K562 (cell line): Measurements from ENCODE around the gene PPP1R9B. TPM values are rescaled to one million over a fixed set of nuclear protein-coding genes. Genes with fewer than 3 reads are reported as not detected.

Source experiments
- ATAC-seq: fragments of 200-7000 bp; cut with Tn5 transposase; 3 replicates; pipeline ENCODE4 v1.9.1; 2020; ENCODE audit warnings: moderate library complexity
- BruUV-seq: library from RNA; stranded (reverse); fragments of 400-500 nt; replicated peaks from 2 replicates; lab custom pipeline; 2021; lab: Mats Ljungman, UMichigan
- CTCF ChIA-PET: fragments of 300-600 bp; formaldehyde crosslinking; extraction: SDS; loops from one replicate; lab custom pipeline; 2021; ENCODE audit warnings: low intra/inter-chr PET ratio; lab: Yijun Ruan, JAX
- POLR2A ChIA-PET: fragments of 300-600, 350-650 bp; sonication (Branson Sonifier 250); formaldehyde crosslinking; extraction: SDS; loops from one replicate; lab custom pipeline; 2021; ENCODE audit warnings: antibody characterized with exemption, inconsistent platforms; lab: Yijun Ruan, JAX
- DNase-seq, 4 experiments: peaks; one replicate each; pipeline versions ENCODE4 v3.0.0 to v3.0.0-alpha.2; 2011 to 2018; ENCODE audit warnings: low spot score in 3 of 4, mixed read lengths in 3 of 4; ENCODE audit errors: extremely low read depth in 1 of 4
- FAIRE-seq: peaks from 2 replicates; lab custom pipeline; 2011; peaks lifted over from hg19 to GRCh38; lab: Jason Lieb, UNC
- H2AFZ ChIP-seq: 2 replicates; pipeline ENCODE4 v1.6.0; 2011; ENCODE audit warnings: low read depth, low read length, control low read depth, inconsistent platforms
- H3K27ac ChIP-seq: fragments of 200-600 bp; 3 replicates; pipeline ENCODE4 v1.8.0; 2011; ENCODE audit warnings: low read depth, mild to moderate bottlenecking, control low read depth, inconsistent platforms, low read length, moderate library complexity, mixed read lengths; ENCODE audit errors: extremely low read depth
- H3K27me3 ChIP-seq, 2 experiments: fragments of 300-600 bp in 1 of 2; 2 replicates in 1 of 2; 3 replicates in 1 of 2; pipeline versions ENCODE4 v1.6.0 to v1.8.0; 2011; ENCODE audit warnings: inconsistent platforms in 2 of 2, low read length in 2 of 2, mild to moderate bottlenecking in 1 of 2, mixed read lengths in 1 of 2, moderate library complexity in 1 of 2; ENCODE audit not compliant: control insufficient read depth in 2 of 2, insufficient read depth in 2 of 2
- H3K36me3 ChIP-seq: fragments of 300-600 bp; 3 replicates; pipeline ENCODE4 v1.8.0; 2011; ENCODE audit warnings: mild to moderate bottlenecking, low read length, inconsistent platforms; ENCODE audit not compliant: control insufficient read depth, insufficient read depth
- H3K4me1 ChIP-seq, 2 experiments: fragments of 200-600 bp in 1 of 2; replicated peaks in 1 of 2; 2 replicates in 1 of 2; 3 replicates in 1 of 2; pipeline versions ENCODE4 v1.5.1 to v1.8.0; 2011; ENCODE audit warnings: inconsistent platforms in 2 of 2, low read length in 2 of 2, mild to moderate bottlenecking in 1 of 2, mixed read lengths in 1 of 2, moderate library complexity in 1 of 2; ENCODE audit not compliant: control insufficient read depth in 2 of 2, insufficient read depth in 2 of 2
- H3K4me2 ChIP-seq: 2 replicates; pipeline ENCODE4 v1.6.1; 2011; ENCODE audit warnings: low read length, control low read depth, inconsistent platforms, mixed read lengths; ENCODE audit not compliant: insufficient read depth
- H3K4me3 ChIP-seq: fragments of 200-600 bp; sonication (generic), shearing (Covaris generic); 2 replicates; pipeline ENCODE4 v1.5.1; 2016; ENCODE audit warnings: control low read depth, inconsistent platforms
- H3K79me2 ChIP-seq: fragments of 200-600 bp; 3 replicates; pipeline ENCODE4 v1.8.0; 2011; ENCODE audit warnings: low read length, inconsistent platforms; ENCODE audit not compliant: control insufficient read depth, insufficient read depth
- H3K9ac ChIP-seq, 2 experiments: 2 replicates each; pipeline versions ENCODE4 v1.6.0 to v1.6.1; 2011; ENCODE audit warnings: low read depth in 2 of 2, low read length in 2 of 2, control low read depth in 1 of 2, inconsistent platforms in 1 of 2, mild to moderate bottlenecking in 1 of 2, mixed read lengths in 1 of 2; ENCODE audit not compliant: insufficient read depth in 1 of 2
- H3K9me1 ChIP-seq: one replicate; pipeline ENCODE4 v1.6.0; 2011; ENCODE audit warnings: inconsistent platforms, mild to moderate bottlenecking, low read length, moderate library complexity; ENCODE audit not compliant: control insufficient read depth, insufficient read depth
- H3K9me3 ChIP-seq: replicated peaks from 2 replicates; pipeline ENCODE4 v1.5.1; 2011; ENCODE audit warnings: low read depth, low read length, inconsistent platforms; ENCODE audit not compliant: control insufficient read depth, insufficient read depth
- H4K20me1 ChIP-seq: replicated peaks from 2 replicates; pipeline ENCODE4 v1.6.1; 2011; ENCODE audit warnings: low read length, inconsistent platforms, mixed read lengths; ENCODE audit not compliant: control insufficient read depth, insufficient read depth
- ATF3 ChIP-seq, 2 experiments: fragments of 450-650 bp in 1 of 2; sonication (generic) in 1 of 2; formaldehyde crosslinking in 1 of 2; IDR thresholded peaks in 1 of 2; conservative IDR thresholded peaks in 1 of 2; 2 replicates each; pipeline versions ENCODE4 v1.6.1 to v1.8.1; 2016 to 2023; ENCODE audit warnings: mild to moderate bottlenecking in 2 of 2, moderate library complexity in 2 of 2, inconsistent platforms in 1 of 2, missing genetic modification reagents in 1 of 2
- MLX ChIP-seq, 2 experiments: fragments of 450-650 bp in 1 of 2; sonication (generic) in 1 of 2; formaldehyde crosslinking; conservative IDR thresholded peaks; 2 replicates each; pipeline versions ENCODE4 v1.4.0 to v1.8.1; 2020 to 2022; ENCODE audit warnings: mild to moderate bottlenecking in 1 of 2, missing genetic modification reagents in 1 of 2
- TBP ChIP-seq: optimal IDR thresholded peaks from 2 replicates; pipeline ENCODE3; 2011; ENCODE audit warnings: low read depth, low read length, improper control_type of control experiment
- ZNF551 ChIP-seq: fragments of 250-450 bp; sonication (Bioruptor Pico); IDR thresholded peaks from 2 replicates; pipeline ENCODE4 v1.5.0; 2021; ENCODE audit warnings: mild to moderate bottlenecking, moderate library complexity
- ZNF583 ChIP-seq: fragments of 250-450 bp; sonication (Bioruptor Pico); IDR thresholded peaks from 2 replicates; pipeline ENCODE4 v1.4.0; 2020
- WGBS: fragments of 100-300 bp; shearing (Covaris generic); methylation state at CpG from one replicate; pipeline ENCODE4 v1.1.6; 2016; ENCODE audit warnings: low coverage, mixed read lengths; ENCODE audit not compliant: insufficient coverage; ENCODE audit errors: missing lambda C conversion rate; 5-methylcytosine and 5-hydroxymethylcytosine counted together
- in situ Hi-C: fragments of 300-500 bp; cut with MboI; formaldehyde crosslinking; loops from 4 replicates; pipeline ENCODE4 v1.15.0; 2018; ENCODE audit warnings: inconsistent platforms, mixed read lengths
- intact Hi-C: fragments of 100-400 bp; cut with micrococcal nuclease; formaldehyde crosslinking; loops from 2 replicates; pipeline ENCODE4 v1.14.2; 2022
- polyA plus RNA-seq, 8 experiments: library from polyadenylated mRNA; depleted of rRNA in 4 of 8; stranded (reverse) in 5 of 8; unstranded in 3 of 8; fragments of >200 nt; fragmentation: Nextera tagmentation in 2 of 8; fragmentation: Illumina TruSeq in 1 of 8; extraction: Ambion mirVana in 2 of 8; extraction: Trizol in 1 of 8; gene quantifications; 2 replicates each; pipeline versions ENCODE4 v1.2.1 to v1.2.3, GENCODE V29; 2011 to 2014; ENCODE audit warnings: inconsistent platforms in 1 of 8, missing spikeins in 1 of 8
- total RNA-seq, 7 experiments: library from RNA; depleted of rRNA in 6 of 7; stranded (reverse); fragments of >200 nt in 6 of 7; fragmentation: Illumina TruSeq in 2 of 7; extraction: Trizol in 2 of 7; gene quantifications; 2 replicates each; pipeline versions ENCODE4 v1.2.1 to v1.2.3, GENCODE V29; 2011 to 2021; ENCODE audit warnings: low replicate concordance in 1 of 7

The PPP1R9B gene
- total and polyA plus RNA-seq, 9 of the 15 experiments (the other 6 are each of a cell fraction or from before 2014, with no cell fraction given) = 0.10 to 63.5 (median 24.7) TPM

- no peak for ATAC-seq
- POLR2A ChIA-PET = interaction anchor here (0.6 to 1.1 kb wide), 4 partner anchors 8 to 166 kb away, joined by 3 to 6 read pairs (median 3); no protein-coding TSS in a partner anchor
- CTCF ChIA-PET = no interaction called here
- in situ Hi-C loops = no loop called here
- BruUV-seq = no TSS peak
- no peak for DNase-seq
- peaks cover 0 to 22% of the 10 kb centered on the region in 2 experiments; a peak in 2 of 5 replicates for H3K27me3 ChIP-seq
- no peaks in the 10 kb centered on the region for H3K9me3 ChIP-seq
- peaks cover 8 to 37% of the 10 kb centered on the region in 2 experiments for H3K4me1 ChIP-seq
- H3K4me3 ChIP-seq = no peak overlapping the region
- H3K79me2 ChIP-seq = no peaks in the 10 kb centered on the region
- no peak overlapping the region for H3K4me2 ChIP-seq
- H3K9me1 ChIP-seq = no peaks in the 10 kb centered on the region
- H3K27ac ChIP-seq = no peak overlapping the region
- whole genome bisulfite sequencing = 30% methylated on average over 7 of the region's 7 CpGs
- no peak for FAIRE-seq
- H3K36me3 ChIP-seq = no peaks in the 10 kb centered on the region
- no peak overlapping the region for H2AFZ ChIP-seq
- TF ChIP-seq TBP (no peak), ATF3 (IDR thresholded peaks at IDR 0.05) (no peak), ATF3 (CRISPR knock-in tag; conservative IDR thresholded peaks at IDR 0.05) (no peak), ZNF551 (CRISPR knock-in tag) (no peak), MLX (CRISPR knock-in tag; conservative IDR thresholded peaks at IDR 0.05) (no peak), ZNF583 (CRISPR knock-in tag) (no peak)
- TF ChIP-seq, all 486 proteins: peak for 0
- no peak overlapping the region for H3K9ac ChIP-seq
- intact Hi-C loops = no loop called here
- no peaks in the 10 kb centered on the region; the same call in 1 of the 2 replicates for H4K20me1 ChIP-seq
These were observed 41.3 kb downstream of the PPP1R9B start for GRCh38 chr17:50109207-50109606.
